Astrocyte of the cerebellum (primary cell): ENCODE results near the gene KCNMB2.

Source experiments
- DNase-seq: peaks from one replicate; pipeline ENCODE4 v3.0.0-alpha.2; 2011; ENCODE audit warnings: low read depth
- H3K4me3 ChIP-seq: 2 replicates; pipeline ENCODE4 v1.5.1; 2011; ENCODE audit warnings: mild to moderate bottlenecking, low read depth, low read length, moderate library complexity
- in situ Hi-C: cut with HindIII; loops from 2 replicates; pipeline ENCODE4 v1.10.0; 2017; ENCODE audit warnings: low sequenced_read_pairs
- TF ChIP-seq, protein P1 (sequence below): IDR thresholded peaks from 2 replicates; pipeline ENCODE4 v1.5.1; 2012; ENCODE audit warnings: low read length, low read depth, moderate library complexity, mild to moderate bottlenecking; ENCODE audit errors: missing control alignments

KCNMB2 gene

GRCh38 chr3:178496911-178497310 lies 39.3 kb upstream of the KCNMB2 start:
- DNase-seq: no peak
- TF ChIP-seq, protein P1, sequence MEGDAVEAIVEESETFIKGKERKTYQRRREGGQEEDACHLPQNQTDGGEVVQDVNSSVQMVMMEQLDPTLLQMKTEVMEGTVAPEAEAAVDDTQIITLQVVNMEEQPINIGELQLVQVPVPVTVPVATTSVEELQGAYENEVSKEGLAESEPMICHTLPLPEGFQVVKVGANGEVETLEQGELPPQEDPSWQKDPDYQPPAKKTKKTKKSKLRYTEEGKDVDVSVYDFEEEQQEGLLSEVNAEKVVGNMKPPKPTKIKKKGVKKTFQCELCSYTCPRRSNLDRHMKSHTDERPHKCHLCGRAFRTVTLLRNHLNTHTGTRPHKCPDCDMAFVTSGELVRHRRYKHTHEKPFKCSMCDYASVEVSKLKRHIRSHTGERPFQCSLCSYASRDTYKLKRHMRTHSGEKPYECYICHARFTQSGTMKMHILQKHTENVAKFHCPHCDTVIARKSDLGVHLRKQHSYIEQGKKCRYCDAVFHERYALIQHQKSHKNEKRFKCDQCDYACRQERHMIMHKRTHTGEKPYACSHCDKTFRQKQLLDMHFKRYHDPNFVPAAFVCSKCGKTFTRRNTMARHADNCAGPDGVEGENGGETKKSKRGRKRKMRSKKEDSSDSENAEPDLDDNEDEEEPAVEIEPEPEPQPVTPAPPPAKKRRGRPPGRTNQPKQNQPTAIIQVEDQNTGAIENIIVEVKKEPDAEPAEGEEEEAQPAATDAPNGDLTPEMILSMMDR: no peak
- in situ Hi-C loops: no loop called here
- no peak overlapping the region for H3K4me3 ChIP-seq

- TF ChIP-seq, protein P1: no peak
- no peak overlapping the region for H3K4me3 ChIP-seq
- in situ Hi-C loops: no loop called here
- DNase-seq: no peak
These were observed 37.4 kb upstream of the KCNMB2 start for GRCh38 chr3:178498871-178499270.

DNA sequence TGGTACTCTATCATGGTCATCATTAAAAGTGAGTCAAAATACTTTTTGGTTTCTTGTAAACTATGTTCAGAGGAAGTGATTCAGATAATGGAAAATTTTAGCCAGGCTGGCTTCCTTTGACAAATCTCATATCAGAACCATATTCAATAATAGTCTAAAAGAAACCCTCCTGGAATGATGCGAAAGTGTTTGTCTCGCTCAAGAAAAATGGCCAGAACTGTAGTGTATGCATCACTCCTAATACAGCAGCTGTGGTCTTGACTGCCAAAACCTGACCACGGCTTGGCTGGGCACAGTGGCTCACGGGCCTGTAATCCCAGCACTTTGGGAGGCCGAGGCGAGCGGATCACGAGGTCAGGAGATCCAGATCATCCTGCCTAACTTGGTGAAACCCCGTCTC lies 35.6 kb upstream of the KCNMB2 start:
- TF ChIP-seq, protein P1: no peak
- no peak overlapping the region for H3K4me3 ChIP-seq
- in situ Hi-C loops: no loop called here
- no peak for DNase-seq

DNA sequence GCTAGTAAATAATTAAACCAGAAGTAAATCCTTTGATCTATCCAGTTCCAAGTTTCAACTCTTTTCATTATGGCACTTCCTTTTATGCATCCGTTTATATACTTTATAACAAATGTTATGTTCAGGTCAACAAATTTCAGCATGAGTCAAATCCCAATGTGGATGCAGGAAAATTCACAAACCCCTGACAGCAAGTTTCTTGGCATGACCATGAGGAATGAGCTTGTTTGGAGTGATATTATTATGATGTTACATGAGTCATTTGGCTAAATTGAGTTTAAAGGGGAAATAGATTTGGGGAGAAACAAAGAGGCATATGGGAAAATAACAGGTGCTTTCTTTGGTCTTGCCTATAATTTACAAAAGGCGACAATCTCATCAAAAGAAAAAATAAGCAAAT lies 32.1 kb upstream of the KCNMB2 start:
- TF ChIP-seq, protein P1: no peak
- DNase-seq: no peak
- in situ Hi-C loops: no loop called here
- H3K4me3 ChIP-seq: no peak overlapping the region

DNA sequence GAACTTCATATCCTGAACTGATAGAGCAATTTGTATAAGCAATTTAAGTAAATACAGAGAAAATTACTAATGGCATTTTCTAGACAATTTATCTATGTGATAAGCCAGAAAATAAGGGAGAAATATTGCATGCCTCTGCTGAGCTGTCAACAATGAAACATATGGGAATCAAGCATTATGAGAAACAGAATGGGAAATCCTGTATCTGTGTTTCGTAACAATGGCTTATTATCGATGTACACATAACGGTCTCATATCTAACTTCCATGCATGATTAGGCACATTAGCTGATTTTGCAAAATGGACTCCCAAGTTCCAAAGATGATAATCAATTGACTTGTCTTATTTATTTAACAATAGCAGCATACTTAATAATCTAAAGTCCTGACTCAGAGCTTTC lies 30.4 kb upstream of the KCNMB2 start:
- no peak for DNase-seq
- in situ Hi-C loops: no loop called here

GRCh38 chr3:178507507-178508442 lies 28.5 kb upstream of the KCNMB2 start:
- in situ Hi-C loops: no loop called here
- TF ChIP-seq, protein P1: no peak

More for the DNA sequence above, 30.4 kb upstream of the KCNMB2 start:
- H3K4me3 ChIP-seq: no peak overlapping the region
- TF ChIP-seq, protein P1: no peak

More at GRCh38 chr3:178507507-178508442, 28.5 kb upstream of the KCNMB2 start:
- H3K4me3 ChIP-seq: no peak overlapping the region
- DNase-seq: no peak
